PC-3 (cell line): ENCODE measurements around the gene WDR46. TPM values are rescaled to one million over a fixed set of nuclear protein-coding genes. Genes with fewer than 3 reads are reported as not detected.

Source experiments
- ATAC-seq: fragments of 200-7000 bp; cut with Tn5 transposase; 2 replicates; pipeline ENCODE4 v1.9.1; 2020; ENCODE audit warnings: mild to moderate bottlenecking, moderate library complexity
- BruUV-seq: library from RNA; stranded (reverse); fragments of 400-500 nt; replicated peaks from 2 replicates; lab custom pipeline; 2021; lab: Mats Ljungman, UMichigan
- CTCF ChIA-PET: fragments of 300-600 bp; sonication (Branson Sonifier 250); formaldehyde crosslinking; loops from one replicate; lab custom pipeline; 2022; ENCODE audit warnings: antibody characterized with exemption; lab: Charles Lee
- POLR2A ChIA-PET: fragments of 300-600 bp; sonication (Branson Sonifier 250); formaldehyde crosslinking; loops from one replicate; lab custom pipeline; 2022; ENCODE audit warnings: antibody characterized with exemption; ENCODE audit not compliant: unreplicated experiment; lab: Charles Lee
- DNase-seq: peaks from one replicate; pipeline ENCODE4 v3.0.0-alpha.2; 2015
- H2AFZ ChIP-seq: fragments of 300-600 bp; sonication (generic); 2 replicates; pipeline ENCODE4 v1.6.0; 2016; ENCODE audit warnings: antibody characterized with exemption, low read length
- H3F3A ChIP-seq: fragments of 300-600 bp; sonication (generic); one replicate; pipeline ENCODE4 v1.6.0; 2017; ENCODE audit warnings: antibody characterized with exemption, low read length, control low read depth, mild to moderate bottlenecking; ENCODE audit not compliant: unreplicated experiment
- H3K27ac ChIP-seq: fragments of 300-600 bp; sonication (generic); 2 replicates; pipeline ENCODE4 v1.5.1; 2016; ENCODE audit warnings: mild to moderate bottlenecking, low read length
- H3K27me3 ChIP-seq: fragments of 300-600 bp; sonication (generic); 2 replicates; pipeline ENCODE4 v1.6.1; 2016; ENCODE audit warnings: low read length, mixed read lengths
- H3K36me3 ChIP-seq: fragments of 300-600 bp; sonication (generic); 2 replicates; pipeline ENCODE4 v1.6.1; 2016; ENCODE audit warnings: low read depth, mixed run types, low read length, mixed read lengths
- H3K4me1 ChIP-seq: fragments of 300-600 bp; sonication (generic); 2 replicates; pipeline ENCODE4 v1.5.1; 2016; ENCODE audit warnings: low read length; ENCODE audit not compliant: insufficient read depth
- H3K4me2 ChIP-seq: fragments of 300-600 bp; sonication (generic); 2 replicates; pipeline ENCODE4 v1.6.0; 2016; ENCODE audit warnings: low read length
- H3K4me3 ChIP-seq: fragments of 300-600 bp; sonication (generic); 2 replicates; pipeline ENCODE4 v1.5.1; 2016; ENCODE audit warnings: mild to moderate bottlenecking, low read length, mixed read lengths
- H3K79me2 ChIP-seq: fragments of 300-600 bp; sonication (generic); 2 replicates; pipeline ENCODE4 v1.6.1; 2017; ENCODE audit warnings: low read length, mixed read lengths
- H3K9ac ChIP-seq: fragments of 300-600 bp; sonication (generic); 2 replicates; pipeline ENCODE4 v1.6.0; 2016; ENCODE audit warnings: mild to moderate bottlenecking, low read length
- H3K9me2 ChIP-seq: fragments of 300-600 bp; sonication (generic); replicated peaks from 2 replicates; pipeline ENCODE4 v1.6.1; 2016; ENCODE audit warnings: mixed run types, low read length, mixed read lengths
- H3K9me3 ChIP-seq: fragments of 300-600 bp; sonication (generic); 2 replicates; pipeline ENCODE4 v1.6.1; 2016; ENCODE audit warnings: low read length, mixed read lengths
- H4K20me1 ChIP-seq: fragments of 300-600 bp; sonication (generic); 2 replicates; pipeline ENCODE4 v1.6.1; 2016; ENCODE audit warnings: low read length, mixed read lengths
- CTCF ChIP-seq: fragments of 300-600 bp; sonication (generic); conservative IDR thresholded peaks from 2 replicates; pipeline ENCODE4 v1.5.1; 2017; ENCODE audit warnings: antibody characterized with exemption, low read depth, mild to moderate bottlenecking, low read length
- EZH2 ChIP-seq: fragments of 300-600 bp; sonication (generic); IDR thresholded peaks from one replicate; pipeline ENCODE4 v1.6.1; 2017; ENCODE audit warnings: antibody characterized with exemption, mild to moderate bottlenecking, low read length; ENCODE audit not compliant: unreplicated experiment
- EZH2phosphoT487 ChIP-seq: fragments of 300-600 bp; sonication (generic); IDR thresholded peaks from 2 replicates; pipeline ENCODE4 v1.6.1; 2018; ENCODE audit warnings: mild to moderate bottlenecking, antibody characterized with exemption, low read length, borderline replicate concordance
- intact Hi-C: fragments of 100-400 bp; cut with micrococcal nuclease; formaldehyde crosslinking; loops from 2 replicates; pipeline ENCODE4 v1.9.0; 2023
- total RNA-seq: library from RNA; depleted of rRNA; stranded (reverse); fragments of >200 nt; gene quantifications from 2 replicates; pipeline ENCODE4 v1.2.3, GENCODE V29; 2014

The WDR46 gene
- total RNA-seq, 1 experiment from 2014 or later, result 104 TPM

GRCh38 chr6:33292996-33293682 lies 4.1 kb upstream of the WDR46 start:
- TF ChIP-seq EZH2 (no peak), CTCF (no peak), EZH2phosphoT487 (no peak)
- ChIA-PET CTCF (no interaction called here), POLR2A (no interaction called here)
- ATAC-seq (no peak), DNase-seq (no peak)
- no peaks in the 10 kb centered on the region for H3K9me2 ChIP-seq
- no peak overlapping the region for H3K9ac ChIP-seq
- H3K4me1 ChIP-seq, result peaks cover 18% of the 10 kb centered on the region
- intact Hi-C loops, result no loop called here
- no TSS peak for BruUV-seq
- no peaks in the 10 kb centered on the region for H3K9me3 ChIP-seq
- peaks cover 42% of the 10 kb centered on the region for H3K79me2 ChIP-seq
- no peaks in the 10 kb centered on the region for H3F3A ChIP-seq
- H3K27ac ChIP-seq, result no peak overlapping the region
- peaks cover 16% of the 10 kb centered on the region; the same call in 1 of the 2 replicates for H3K36me3 ChIP-seq
- no peaks in the 10 kb centered on the region for H3K27me3 ChIP-seq
- H2AFZ ChIP-seq, result no peak overlapping the region
- no peak overlapping the region for H3K4me2 ChIP-seq
- no peaks in the 10 kb centered on the region for H4K20me1 ChIP-seq
- no peak overlapping the region for H3K4me3 ChIP-seq

- no peak overlapping the region for H2AFZ ChIP-seq
- no peak overlapping the region for H3K27ac ChIP-seq
- POLR2A ChIA-PET, result no interaction called here
- peaks cover 34% of the 10 kb centered on the region; the same call in 1 of the 2 replicates for H3K36me3 ChIP-seq
- no peak for DNase-seq
- no peak for ATAC-seq
- H3K79me2 ChIP-seq, result peaks cover 52% of the 10 kb centered on the region
- H3K4me1 ChIP-seq, result peaks cover 17% of the 10 kb centered on the region
- H3K9ac ChIP-seq, result peak overlapping the region; percentile 91
- CTCF ChIA-PET, result no interaction called here
- intact Hi-C loops, result no loop called here
- no peaks in the 10 kb centered on the region for H4K20me1 ChIP-seq
- no peaks in the 10 kb centered on the region for H3K9me3 ChIP-seq
- no peaks in the 10 kb centered on the region for H3K27me3 ChIP-seq
- peak overlapping the region; percentile 97 for H3K4me3 ChIP-seq
- no peaks in the 10 kb centered on the region for H3K9me2 ChIP-seq
- H3F3A ChIP-seq, result no peaks in the 10 kb centered on the region
- peak overlapping the region; percentile 98 for H3K4me2 ChIP-seq
- no TSS peak for BruUV-seq
- TF ChIP-seq EZH2phosphoT487, result no peak
- no peak for TF ChIP-seq EZH2
- no peak for TF ChIP-seq CTCF
Measured at GRCh38 chr6:33290459-33290858, 1.4 kb upstream of the WDR46 start.

- BruUV-seq, result TSS peak; percentile 90
- H3K79me2 ChIP-seq, result peaks cover 52% of the 10 kb centered on the region
- no peaks in the 10 kb centered on the region for H3K27me3 ChIP-seq
- CTCF ChIA-PET, result no interaction called here
- peak overlapping the region; percentile 98 for H3K4me2 ChIP-seq
- no peaks in the 10 kb centered on the region for H3K9me2 ChIP-seq
- no peak overlapping the region; the same call in 1 of the 2 replicates for H3K27ac ChIP-seq
- H3K4me3 ChIP-seq, result peak overlapping the region; percentile 97
- ATAC-seq (peak; percentile 14), DNase-seq (no peak)
- H3K9ac ChIP-seq, result peak overlapping the region; percentile 91
- H3K4me1 ChIP-seq, result peaks cover 17% of the 10 kb centered on the region
- H3K36me3 ChIP-seq, result peaks cover 34% of the 10 kb centered on the region; the same call in 1 of the 2 replicates
- intact Hi-C loops, result loop anchor here (1.0 kb wide), 1 partner anchor 9 kb away; no protein-coding TSS in a partner anchor
- H3K9me3 ChIP-seq, result no peaks in the 10 kb centered on the region
- no peak for TF ChIP-seq EZH2
- no peak for TF ChIP-seq EZH2phosphoT487
- TF ChIP-seq CTCF, result no peak
- H4K20me1 ChIP-seq, result no peaks in the 10 kb centered on the region
- peak overlapping the region; percentile 98 for H2AFZ ChIP-seq
- POLR2A ChIA-PET, result interaction anchor here (1.1 to 1.5 kb wide), 2 partner anchors 10 to 18 kb away, joined by 4 to 7 read pairs; partner anchors contain the start of genes RPS18 and VPS52
- no peaks in the 10 kb centered on the region for H3F3A ChIP-seq
Measured at GRCh38 chr6:33289784-33290315, 811 bp upstream of the WDR46 start.
